ENCODE measurements around the gene PKM. TPM values are rescaled to one million over a fixed set of nuclear protein-coding genes. Genes with fewer than 3 reads are reported as not detected.

PKM gene
- total RNA-seq, 1 experiment from 2014 or later: 1,026 TPM

DNA sequence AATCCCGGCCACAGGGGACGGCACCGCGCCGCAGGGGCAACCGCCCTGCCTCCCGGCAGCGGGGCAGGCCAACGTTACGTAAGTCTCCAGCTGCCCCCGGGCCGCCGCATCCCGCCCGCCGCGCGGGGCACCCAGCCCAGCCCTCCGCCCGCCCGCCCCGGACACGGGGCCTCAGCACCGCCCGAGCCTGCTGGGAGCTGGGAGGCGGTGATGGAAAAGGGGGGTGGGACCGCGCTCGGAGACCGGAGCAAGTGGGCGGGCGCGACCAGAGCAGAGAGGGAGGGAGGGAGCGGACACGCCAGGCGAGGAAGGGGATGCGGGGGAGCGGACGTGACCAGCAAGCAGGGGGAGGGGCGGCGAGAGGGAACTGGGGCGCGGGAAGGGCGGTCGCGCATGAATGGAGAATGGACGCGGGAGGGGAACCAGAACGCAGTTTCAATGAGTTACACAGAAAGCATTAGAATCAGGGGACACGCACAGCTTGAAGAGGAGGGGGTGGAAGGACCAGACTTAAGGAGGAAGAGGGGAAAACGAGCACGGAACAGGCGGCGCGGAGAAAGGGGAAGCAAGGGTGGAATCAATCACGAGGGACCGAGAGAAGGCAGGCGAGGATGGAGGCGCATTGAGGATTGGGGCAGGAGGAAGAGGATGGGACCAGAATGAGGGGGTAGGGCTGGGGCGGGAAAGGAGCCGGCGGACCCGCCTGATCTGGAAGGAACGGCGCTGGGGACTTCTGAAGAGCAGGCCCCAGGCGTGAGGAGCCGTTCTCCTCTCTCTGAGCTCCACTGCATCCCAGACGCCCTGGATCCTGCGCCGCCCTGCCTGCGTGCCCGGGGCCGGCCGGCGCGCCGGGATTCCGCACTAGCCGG lies 559 bp downstream of the PKM start:
- Histone ChIP-seq H2AFZ (ENCODE audit: low read length) (no peak overlapping the region), H4K20me1 (ENCODE audit: control insufficient read depth, insufficient read depth, insufficient read length) (no peaks in the 10 kb centered on the region), H4K8ac (replicated peaks; ENCODE audit: insufficient read length, low read depth, low read length) (peak overlapping the region; percentile 78), H3K4me1 (ENCODE audit: insufficient read depth, low read length) (peaks cover 13% of the 10 kb centered on the region; the same call in 1 of the 2 replicates), H3K79me1 (ENCODE audit: insufficient read depth, low read depth, low read length, poor library complexity, severe bottlenecking) (peaks cover 4% of the 10 kb centered on the region), H2BK12ac (ENCODE audit: insufficient read length, low read depth, low read length) (no peak overlapping the region), H2AK5ac (ENCODE audit: insufficient read length, low read length) (no peak overlapping the region), H4K5ac (ENCODE audit: insufficient read length, low read depth, low read length) (no peak overlapping the region), H3K23ac (ENCODE audit: insufficient read length, low read depth, low read length) (no peak overlapping the region), H3K27me3 (ENCODE audit: insufficient read depth, low read length) (no peaks in the 10 kb centered on the region), H3K27ac (ENCODE audit: insufficient read length, low read depth, low read length) (peak overlapping the region; percentile 32), H3K9me3 (ENCODE audit: control insufficient read depth, low read depth, low read length) (no peaks in the 10 kb centered on the region), H3K14ac (ENCODE audit: insufficient read depth, low read length) (peak overlapping the region; percentile 94), H4K91ac (ENCODE audit: insufficient read length, low read depth, low read length) (no peak overlapping the region), H3K9ac (ENCODE audit: extremely low read depth, insufficient read length, low read length) (peak overlapping the region; percentile 98), H3K18ac (ENCODE audit: insufficient read length, low read depth, low read length) (peak overlapping the region; percentile 96), H2BK20ac (ENCODE audit: low read depth, low read length, poor library complexity, severe bottlenecking) (no peak overlapping the region), H3K79me2 (ENCODE audit: insufficient read depth, low read length) (peaks cover 44% of the 10 kb centered on the region; the same call in 1 of the 2 replicates), H2BK5ac (ENCODE audit: insufficient read length, low read length) (peak overlapping the region; percentile 89), H3K23me2 (ENCODE audit: insufficient read length, low read depth, low read length, poor library complexity, severe bottlenecking) (peaks cover 24% of the 10 kb centered on the region), H3K56ac (ENCODE audit: insufficient read length, low read depth, low read length) (peak overlapping the region; percentile 71), H3K4ac (ENCODE audit: low read depth, low read length) (peak overlapping the region; percentile 40; the same call in 1 of the 2 replicates), H3K4me2 (ENCODE audit: insufficient read depth, insufficient read length, low read length) (peak overlapping the region; percentile 98), H3T11ph (ENCODE audit: low read length) (no peak overlapping the region), H2BK120ac (ENCODE audit: low read depth, low read length, poor library complexity, severe bottlenecking) (no peak overlapping the region), H2BK15ac (ENCODE audit: low read depth, low read length) (no peak overlapping the region)
- peak overlapping the region; percentile 94 to 99 (median 96) for H3K27ac Mint-ChIP-seq
- peak; percentile 86 for DNase-seq
- H3K9me3 Mint-ChIP-seq: no peaks in the 10 kb centered on the region; a peak in 2 of 5 replicates
- no CpG with 5 or more reads among the region's 79 CpGs for WGBS (ENCODE audit: extremely low coverage, insufficient read length, low lambda C conversion rate)
- peaks cover 42 to 49% of the 10 kb centered on the region in 2 experiments for H3K4me1 Mint-ChIP-seq
- H3K4me3 Mint-ChIP-seq: peak overlapping the region; percentile 97 to 99
- TF ChIP-seq, protein P1, sequence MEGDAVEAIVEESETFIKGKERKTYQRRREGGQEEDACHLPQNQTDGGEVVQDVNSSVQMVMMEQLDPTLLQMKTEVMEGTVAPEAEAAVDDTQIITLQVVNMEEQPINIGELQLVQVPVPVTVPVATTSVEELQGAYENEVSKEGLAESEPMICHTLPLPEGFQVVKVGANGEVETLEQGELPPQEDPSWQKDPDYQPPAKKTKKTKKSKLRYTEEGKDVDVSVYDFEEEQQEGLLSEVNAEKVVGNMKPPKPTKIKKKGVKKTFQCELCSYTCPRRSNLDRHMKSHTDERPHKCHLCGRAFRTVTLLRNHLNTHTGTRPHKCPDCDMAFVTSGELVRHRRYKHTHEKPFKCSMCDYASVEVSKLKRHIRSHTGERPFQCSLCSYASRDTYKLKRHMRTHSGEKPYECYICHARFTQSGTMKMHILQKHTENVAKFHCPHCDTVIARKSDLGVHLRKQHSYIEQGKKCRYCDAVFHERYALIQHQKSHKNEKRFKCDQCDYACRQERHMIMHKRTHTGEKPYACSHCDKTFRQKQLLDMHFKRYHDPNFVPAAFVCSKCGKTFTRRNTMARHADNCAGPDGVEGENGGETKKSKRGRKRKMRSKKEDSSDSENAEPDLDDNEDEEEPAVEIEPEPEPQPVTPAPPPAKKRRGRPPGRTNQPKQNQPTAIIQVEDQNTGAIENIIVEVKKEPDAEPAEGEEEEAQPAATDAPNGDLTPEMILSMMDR (conservative IDR thresholded peaks at IDR 0.05): no peak
- peaks cover 7 to 26% (median 14%) of the 10 kb centered on the region in 3 experiments; a peak in 6 of 7 replicates for H3K36me3 Mint-ChIP-seq (ENCODE audit: insufficient read depth in 1 of 3, low read depth in 3 of 3)
- H3K27me3 Mint-ChIP-seq (ENCODE audit: low read depth): peaks cover 33% of the 10 kb centered on the region
